Upper lobe of left lung (tissue), 4 donors: ENCODE data around the gene GPR84.

Experiments
- EP300 ChIP-seq, 4 donors: sonication (generic); formaldehyde crosslinking; IDR thresholded peaks; one replicate each; pipeline ENCODE4 v1.5.1; 2017; ENCODE audit warnings: antibody characterized with exemption in 4 of 4, control low read depth in 2 of 4
- POLR2A ChIP-seq, 4 donors: fragments of 450-650 bp; IDR thresholded peaks; one replicate each; pipeline ENCODE4 v1.5.1; 2016 to 2017; ENCODE audit warnings: antibody characterized with exemption in 4 of 4, mild to moderate bottlenecking in 2 of 4
- TF ChIP-seq, protein P1 (sequence below), 6 experiments: fragments of 450-650 bp in 4 of 6; fragments of 200-600 bp in 2 of 6; sonication (generic) in 2 of 6; IDR thresholded peaks; one replicate each; pipeline ENCODE4 v1.5.1; 2016 to 2019; ENCODE audit warnings: antibody characterized with exemption in 6 of 6

DNA sequence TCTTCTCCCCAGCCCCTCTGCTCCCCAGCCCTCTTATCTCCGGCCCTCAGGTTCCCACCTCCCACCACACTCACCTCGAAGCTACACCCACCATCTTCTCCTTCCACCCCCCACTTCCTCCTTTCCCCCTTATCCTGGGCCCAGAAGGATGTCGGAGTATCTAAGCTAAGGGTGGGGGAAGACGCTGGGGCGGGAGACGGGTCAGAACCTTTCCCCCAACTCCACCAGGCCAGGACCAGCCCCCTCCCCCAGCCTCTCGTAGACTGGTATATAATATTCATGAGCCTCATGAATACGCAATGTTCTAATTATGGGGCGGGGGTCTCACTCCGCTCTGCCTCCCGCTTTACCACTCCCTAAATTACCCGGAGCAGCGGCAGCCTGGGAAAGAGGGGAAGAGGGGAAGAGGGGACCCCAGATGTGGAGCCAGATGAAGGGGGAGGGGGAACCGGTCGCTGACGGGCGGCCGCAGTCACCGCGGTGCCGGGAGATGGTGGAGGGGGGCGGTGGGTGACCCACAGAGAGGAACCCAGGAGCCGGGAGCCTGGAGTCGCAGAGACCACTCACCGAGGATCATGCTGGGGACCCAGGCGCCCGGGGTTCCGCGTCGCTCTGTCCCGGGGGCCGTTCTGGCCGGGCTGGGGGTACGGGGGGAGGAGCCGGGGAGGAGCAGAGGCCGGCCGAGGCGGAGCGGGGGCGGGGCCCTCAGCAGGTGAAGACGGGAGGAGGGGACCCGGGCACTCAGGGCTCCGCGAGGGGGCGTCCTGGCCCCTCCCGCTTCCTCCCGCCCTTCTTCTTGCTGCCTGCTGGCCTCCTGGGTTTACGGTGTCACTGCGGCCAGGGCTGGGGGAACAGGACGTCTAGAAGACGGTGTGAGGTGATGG is 26.6 kb upstream of the GPR84 start:
- TF ChIP-seq POLR2A (IDR thresholded peaks at IDR 0.05) (no peak), EP300 (IDR thresholded peaks at IDR 0.05) (no peak)
- TF ChIP-seq, protein P1, sequence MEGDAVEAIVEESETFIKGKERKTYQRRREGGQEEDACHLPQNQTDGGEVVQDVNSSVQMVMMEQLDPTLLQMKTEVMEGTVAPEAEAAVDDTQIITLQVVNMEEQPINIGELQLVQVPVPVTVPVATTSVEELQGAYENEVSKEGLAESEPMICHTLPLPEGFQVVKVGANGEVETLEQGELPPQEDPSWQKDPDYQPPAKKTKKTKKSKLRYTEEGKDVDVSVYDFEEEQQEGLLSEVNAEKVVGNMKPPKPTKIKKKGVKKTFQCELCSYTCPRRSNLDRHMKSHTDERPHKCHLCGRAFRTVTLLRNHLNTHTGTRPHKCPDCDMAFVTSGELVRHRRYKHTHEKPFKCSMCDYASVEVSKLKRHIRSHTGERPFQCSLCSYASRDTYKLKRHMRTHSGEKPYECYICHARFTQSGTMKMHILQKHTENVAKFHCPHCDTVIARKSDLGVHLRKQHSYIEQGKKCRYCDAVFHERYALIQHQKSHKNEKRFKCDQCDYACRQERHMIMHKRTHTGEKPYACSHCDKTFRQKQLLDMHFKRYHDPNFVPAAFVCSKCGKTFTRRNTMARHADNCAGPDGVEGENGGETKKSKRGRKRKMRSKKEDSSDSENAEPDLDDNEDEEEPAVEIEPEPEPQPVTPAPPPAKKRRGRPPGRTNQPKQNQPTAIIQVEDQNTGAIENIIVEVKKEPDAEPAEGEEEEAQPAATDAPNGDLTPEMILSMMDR (IDR thresholded peaks at IDR 0.05), result no peak
